Breast epithelium (tissue), 3 donors: ENCODE data around the gene CNOT2.

Experiments
- POLR2A ChIP-seq: fragments of 450-650 bp; IDR thresholded peaks from one replicate; pipeline ENCODE4 v1.6.1; 2016; ENCODE audit warnings: antibody characterized with exemption, mild to moderate bottlenecking, moderate library complexity
- POLR2AphosphoS5 ChIP-seq, 3 donors: sonication (generic); formaldehyde crosslinking; IDR thresholded peaks; one replicate each; pipeline ENCODE4 v1.6.1; 2017; ENCODE audit warnings: antibody characterized with exemption in 3 of 3
- TF ChIP-seq, protein P1 (sequence below), 3 donors: fragments of 450-650 bp; IDR thresholded peaks; one replicate each; pipeline ENCODE4 v1.5.1; 2016 to 2017; ENCODE audit warnings: antibody characterized with exemption in 3 of 3, mild to moderate bottlenecking in 3 of 3, moderate library complexity in 3 of 3

- TF ChIP-seq POLR2A (no peak), POLR2AphosphoS5 (IDR thresholded peaks at IDR 0.05) (no peak)
- TF ChIP-seq, protein P1, sequence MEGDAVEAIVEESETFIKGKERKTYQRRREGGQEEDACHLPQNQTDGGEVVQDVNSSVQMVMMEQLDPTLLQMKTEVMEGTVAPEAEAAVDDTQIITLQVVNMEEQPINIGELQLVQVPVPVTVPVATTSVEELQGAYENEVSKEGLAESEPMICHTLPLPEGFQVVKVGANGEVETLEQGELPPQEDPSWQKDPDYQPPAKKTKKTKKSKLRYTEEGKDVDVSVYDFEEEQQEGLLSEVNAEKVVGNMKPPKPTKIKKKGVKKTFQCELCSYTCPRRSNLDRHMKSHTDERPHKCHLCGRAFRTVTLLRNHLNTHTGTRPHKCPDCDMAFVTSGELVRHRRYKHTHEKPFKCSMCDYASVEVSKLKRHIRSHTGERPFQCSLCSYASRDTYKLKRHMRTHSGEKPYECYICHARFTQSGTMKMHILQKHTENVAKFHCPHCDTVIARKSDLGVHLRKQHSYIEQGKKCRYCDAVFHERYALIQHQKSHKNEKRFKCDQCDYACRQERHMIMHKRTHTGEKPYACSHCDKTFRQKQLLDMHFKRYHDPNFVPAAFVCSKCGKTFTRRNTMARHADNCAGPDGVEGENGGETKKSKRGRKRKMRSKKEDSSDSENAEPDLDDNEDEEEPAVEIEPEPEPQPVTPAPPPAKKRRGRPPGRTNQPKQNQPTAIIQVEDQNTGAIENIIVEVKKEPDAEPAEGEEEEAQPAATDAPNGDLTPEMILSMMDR (IDR thresholded peaks at IDR 0.05), result no peak
These were observed 1.4 kb upstream of the CNOT2 start for GRCh38 chr12:70241845-70242244.
